Measurements from ENCODE around the gene ARF6. TPM values are rescaled to one million over a fixed set of nuclear protein-coding genes. Genes with fewer than 3 reads are reported as not detected.

ARF6 gene
- polyA plus RNA-seq, 2 of the 4 experiments (the other 2 are of a cell fraction): 33.3 to 54.8 TPM

DNA sequence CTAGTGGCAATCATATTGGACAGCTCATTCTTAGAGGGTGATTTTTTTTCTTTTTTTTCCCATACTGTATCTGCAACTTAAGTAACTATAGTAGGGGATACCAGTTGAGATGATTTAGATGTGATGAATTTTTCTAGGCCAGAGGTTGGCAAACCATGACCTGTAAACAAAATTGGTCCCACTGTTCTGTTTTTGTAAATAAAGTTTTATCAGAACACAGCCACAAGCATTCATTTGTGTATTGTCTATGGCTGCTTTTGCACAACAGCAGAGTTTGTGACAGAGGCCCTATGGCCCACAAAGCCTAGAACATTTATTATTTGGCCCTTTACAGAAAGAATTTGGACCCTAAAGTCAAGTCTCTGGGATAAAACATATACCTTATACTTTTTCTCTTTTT is 11.4 kb downstream of the ARF6 start:
- POLR2A ChIA-PET: no interaction called here
- H3K9me3 ChIP-seq: peaks cover 3% of the 10 kb centered on the region; the same call in 1 of the 3 replicates
- ATAC-seq (no peak), FAIRE-seq (no peak), DNase-seq (ENCODE audit: low read depth in 1 of 2, low spot score in 1 of 2) (no peak)
- H3K27ac ChIP-seq: peak overlapping the region in 1 of 2 experiments; percentile 32; a peak in 2 of 6 replicates
- H3K4me3 ChIP-seq: no peak overlapping the region
- H3K4me2 ChIP-seq: no peak overlapping the region
- CTCF ChIA-PET: no interaction called here
- peaks cover 33% of the 10 kb centered on the region for H3K4me1 ChIP-seq
- TF ChIP-seq NR3C1 (IDR thresholded peaks at IDR 0.05): no peak
- no peak for TF ChIP-seq FOSB (CRISPR knock-in tag; IDR thresholded peaks at IDR 0.05)
- no peak for TF ChIP-seq HEYL (CRISPR knock-in tag; IDR thresholded peaks at IDR 0.05)
- TF ChIP-seq ZC3H11A (IDR thresholded peaks at IDR 0.05): no peak
- no peak for TF ChIP-seq CHD2 (IDR thresholded peaks at IDR 0.05; ENCODE audit: low read length, partially characterized antibody)
- TF ChIP-seq ZFP36 (IDR thresholded peaks at IDR 0.05; ENCODE audit: borderline replicate concordance, partially characterized antibody): no peak
- TF ChIP-seq ZNF302 (CRISPR knock-in tag; IDR thresholded peaks at IDR 0.05): no peak
- TF ChIP-seq TP53 (CRISPR knock-in tag; IDR thresholded peaks at IDR 0.05): no peak
- no peak for TF ChIP-seq HDAC2 (IDR thresholded peaks at IDR 0.05)
- TF ChIP-seq SMC3 (IDR thresholded peaks at IDR 0.05): no peak
- no peak for TF ChIP-seq RNF2 (IDR thresholded peaks at IDR 0.05; ENCODE audit: borderline replicate concordance, low read depth)
- no peak for TF ChIP-seq RAD21 (conservative IDR thresholded peaks at IDR 0.05 in 1 of 2, IDR thresholded peaks at IDR 0.05 in 1 of 2)
- TF ChIP-seq PHF8 (IDR thresholded peaks at IDR 0.05; ENCODE audit: borderline replicate concordance, low read depth): no peak
- no peak for TF ChIP-seq ESRRA (IDR thresholded peaks at IDR 0.05; ENCODE audit: borderline replicate concordance, low read length)

GRCh38 chr14:49905989-49906388 is 13.1 kb downstream of the ARF6 start:
- Histone ChIP-seq H3K4me3 (no peak overlapping the region), H3K4me2 (no peak overlapping the region), H3K9me3 (peaks cover 3% of the 10 kb centered on the region; the same call in 1 of the 3 replicates), H3K4me1 (peaks cover 35% of the 10 kb centered on the region), H3K27ac (peak overlapping the region in 1 of 2 experiments; percentile 93; a peak in 4 of 6 replicates)
- no peak for TF ChIP-seq EP300 (IDR thresholded peaks at IDR 0.05)
- TF ChIP-seq EHMT2 (IDR thresholded peaks at IDR 0.05; ENCODE audit: low read depth): no peak
- no peak for TF ChIP-seq HES2 (IDR thresholded peaks at IDR 0.05)
- TF ChIP-seq, protein P1, sequence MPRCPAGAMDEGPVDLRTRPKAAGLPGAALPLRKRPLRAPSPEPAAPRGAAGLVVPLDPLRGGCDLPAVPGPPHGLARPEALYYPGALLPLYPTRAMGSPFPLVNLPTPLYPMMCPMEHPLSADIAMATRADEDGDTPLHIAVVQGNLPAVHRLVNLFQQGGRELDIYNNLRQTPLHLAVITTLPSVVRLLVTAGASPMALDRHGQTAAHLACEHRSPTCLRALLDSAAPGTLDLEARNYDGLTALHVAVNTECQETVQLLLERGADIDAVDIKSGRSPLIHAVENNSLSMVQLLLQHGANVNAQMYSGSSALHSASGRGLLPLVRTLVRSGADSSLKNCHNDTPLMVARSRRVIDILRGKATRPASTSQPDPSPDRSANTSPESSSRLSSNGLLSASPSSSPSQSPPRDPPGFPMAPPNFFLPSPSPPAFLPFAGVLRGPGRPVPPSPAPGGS (IDR thresholded peaks at IDR 0.05): no peak
- TF ChIP-seq TFCP2L1 (CRISPR knock-in tag; IDR thresholded peaks at IDR 0.05): no peak
- TF ChIP-seq GATA3 (IDR thresholded peaks at IDR 0.05; ENCODE audit: borderline replicate concordance): no peak
- POLR2A ChIA-PET: no interaction called here
- CTCF ChIA-PET: interaction anchor here (0.7 to 1.1 kb wide), 4 partner anchors 37 to 112 kb away, joined by 3 read pairs; no protein-coding TSS in a partner anchor
- no peak for ATAC-seq
- FAIRE-seq: no peak
- no peak for DNase-seq (ENCODE audit: low read depth in 1 of 2, low spot score in 1 of 2)
- 91% methylated on average over 7 of the region's 7 CpGs for WGBS (ENCODE audit: missing lambda C conversion rate)

DNA sequence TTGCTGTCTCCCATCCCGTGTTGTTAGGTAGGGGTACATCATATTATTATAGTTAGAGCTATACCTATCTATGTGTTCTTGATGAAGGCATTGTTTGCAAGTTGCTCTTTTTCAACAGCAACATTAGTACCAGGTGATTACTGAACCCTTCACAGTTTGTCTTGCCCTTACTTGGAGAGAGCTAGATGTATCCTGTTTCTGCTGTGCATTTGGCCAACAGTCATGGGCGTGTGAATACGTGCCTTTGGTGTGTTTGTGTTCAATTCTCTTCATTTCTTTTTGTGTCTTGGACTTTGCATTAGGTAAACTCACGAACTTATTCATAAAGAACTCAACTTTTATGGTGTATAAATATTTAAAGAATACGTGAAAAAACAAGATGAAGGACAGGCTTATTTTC is 14.3 kb downstream of the ARF6 start:
- DNase-seq (ENCODE audit: low read depth in 1 of 2, low spot score in 1 of 2): no peak

More for the DNA sequence above, 14.3 kb downstream of the ARF6 start:
- WGBS (ENCODE audit: missing lambda C conversion rate): 25% methylated on average over 5 of the region's 5 CpGs
- ChIA-PET CTCF (interaction anchor here (0.6 to 1.6 kb wide), 5 partner anchors 10 to 69 kb away, joined by 3 to 6 read pairs (median 3); no protein-coding TSS in a partner anchor), POLR2A (interaction anchor here (1.2 to 1.4 kb wide), 2 partner anchors 65 to 68 kb away, joined by 4 to 5 read pairs; no protein-coding TSS in a partner anchor)
- Histone ChIP-seq H3K4me2 (peak overlapping the region; percentile 65), H3K4me3 (no peak overlapping the region), H3K27ac (peak overlapping the region; percentile 76 to 93), H3K9me3 (peaks cover 3% of the 10 kb centered on the region; the same call in 1 of the 3 replicates), H3K4me1 (peaks cover 44% of the 10 kb centered on the region)
- FAIRE-seq: peak; percentile 23
- ATAC-seq: peak in 1 of 2 experiments; percentile 17; a peak in 1 of 6 replicates
- TF ChIP-seq KDM1A (IDR thresholded peaks at IDR 0.05; ENCODE audit: low read depth) (no peak), TFCP2L1 (CRISPR knock-in tag; IDR thresholded peaks at IDR 0.05) (no peak), EHF (CRISPR knock-in tag; IDR thresholded peaks at IDR 0.05) (no peak), JUNB (IDR thresholded peaks at IDR 0.05) (no peak), ZFP36 (IDR thresholded peaks at IDR 0.05; ENCODE audit: borderline replicate concordance, partially characterized antibody) (no peak), NR3C1 (IDR thresholded peaks at IDR 0.05) (no peak), HOXB5 (CRISPR knock-in tag; IDR thresholded peaks at IDR 0.05) (no peak)

Measured in A549 (cell line).